B cell (primary cell): ENCODE measurements around the gene C1orf122. TPM values are rescaled to one million over a fixed set of nuclear protein-coding genes. Genes with fewer than 3 reads are reported as not detected.

ENCODE experiments used
- ATAC-seq: fragments of 200-7000 bp; cut with Tn5 transposase; one replicate; pipeline ENCODE4 v1.10.0; 2021; ENCODE audit warnings: low read depth, mild to moderate bottlenecking, moderate number of reproducible peaks, moderate library complexity
- CTCF ChIA-PET: fragments of 350-600 bp; sonication (Branson Sonifier 250); formaldehyde crosslinking; loops from one replicate; lab custom pipeline; 2021; ENCODE audit warnings: antibody characterized with exemption, inconsistent platforms; lab: Charles Lee
- POLR2A ChIA-PET: fragments of 350-600 bp; sonication (Branson Sonifier 250); formaldehyde crosslinking; loops from one replicate; lab custom pipeline; 2021; ENCODE audit warnings: antibody characterized with exemption; lab: Charles Lee
- DNase-seq: peaks from one replicate; pipeline ENCODE4 v3.0.0; 2013
- H2AFZ ChIP-seq: 2 replicates; pipeline ENCODE4 v1.6.1; 2012; ENCODE audit warnings: mild to moderate bottlenecking, low read depth, low read length; ENCODE audit not compliant: insufficient read depth, poor library complexity, severe bottlenecking
- H3K27ac ChIP-seq, 2 donors: 1 replicate in 1 of 2; 2 replicates in 1 of 2; pipeline ENCODE4 v1.5.1; 2012 to 2013; ENCODE audit warnings: low read length in 2 of 2, mild to moderate bottlenecking in 2 of 2, moderate library complexity in 1 of 2
- H3K27me3 ChIP-seq, 4 experiments: fragments of 200-600 bp in 1 of 4; sonication (generic) in 1 of 4; replicated peaks in 1 of 4; 1 replicate in 2 of 4; 2 replicates in 2 of 4; pipeline versions ENCODE4 v1.6.1 to v1.7.0; 2013 to 2016; ENCODE audit warnings: low read length in 3 of 4, mild to moderate bottlenecking in 2 of 4, mixed read lengths in 1 of 4, moderate library complexity in 1 of 4; ENCODE audit not compliant: insufficient read depth in 4 of 4, control insufficient read depth in 3 of 4; ENCODE audit errors: control extremely low read depth in 1 of 4
- H3K36me3 ChIP-seq, 2 experiments: replicated peaks in 1 of 2; 1 replicate in 1 of 2; 2 replicates in 1 of 2; pipeline versions ENCODE4 v1.6.1 to v1.7.1; 2013; ENCODE audit warnings: low read length in 1 of 2; ENCODE audit not compliant: insufficient read depth in 2 of 2, control insufficient read depth in 1 of 2; ENCODE audit errors: control extremely low read depth in 1 of 2, extremely low read depth in 1 of 2
- H3K4me1 ChIP-seq, 2 donors: fragments of 200-600 bp in 1 of 2; sonication (generic) in 1 of 2; 1 replicate in 1 of 2; 2 replicates in 1 of 2; pipeline versions ENCODE4 v1.5.1 to v1.6.1; 2013 to 2017; ENCODE audit warnings: low read length in 2 of 2; ENCODE audit not compliant: control insufficient read depth in 2 of 2, insufficient read depth in 2 of 2
- H3K4me2 ChIP-seq: replicated peaks from 2 replicates; pipeline ENCODE3; 2012; ENCODE audit warnings: mild to moderate bottlenecking, low read depth, low read length; ENCODE audit not compliant: poor library complexity, severe bottlenecking
- H3K4me3 ChIP-seq, 5 experiments: fragments of 200-600 bp in 1 of 5; sonication (generic) in 1 of 5; 1 replicate in 3 of 5; 2 replicates in 2 of 5; pipeline versions ENCODE4 v1.5.1 to v1.7.0; 2011 to 2016; ENCODE audit warnings: low read length in 4 of 5, mild to moderate bottlenecking in 4 of 5, low read depth in 2 of 5, control low read depth in 1 of 5, moderate library complexity in 1 of 5; ENCODE audit not compliant: insufficient read depth in 1 of 5; ENCODE audit errors: control extremely low read depth in 1 of 5, extremely low read depth in 1 of 5
- H3K79me2 ChIP-seq: fragments of 200-600 bp; sonication (generic); one replicate; pipeline ENCODE4 v1.6.0; 2016; ENCODE audit warnings: low read length; ENCODE audit not compliant: control insufficient read depth, insufficient read depth
- H3K9ac ChIP-seq: fragments of 200-600 bp; sonication (generic); 2 replicates; pipeline ENCODE4 v1.6.1; 2017; ENCODE audit warnings: mild to moderate bottlenecking, low read length, moderate library complexity
- H3K9me3 ChIP-seq, 3 donors: one replicate each; pipeline versions ENCODE4 v1.6.1 to v1.7.1; 2013; ENCODE audit warnings: low read length in 2 of 3; ENCODE audit not compliant: control insufficient read depth in 2 of 3, insufficient read depth in 1 of 3; ENCODE audit errors: control extremely low read depth in 1 of 3
- H4K20me1 ChIP-seq: 2 replicates; pipeline ENCODE4 v1.6.0; 2012; ENCODE audit warnings: mild to moderate bottlenecking, low read length; ENCODE audit not compliant: insufficient read depth, control insufficient read depth, poor library complexity, severe bottlenecking
- H3K27ac Mint-ChIP-seq: one replicate; pipeline ENCODE4 v1.8.0; 2021; ENCODE audit warnings: mixed read lengths
- H3K27me3 Mint-ChIP-seq: one replicate; pipeline ENCODE4 v1.8.0; 2021; ENCODE audit warnings: mixed read lengths
- H3K4me1 Mint-ChIP-seq: one replicate; pipeline ENCODE4 v1.8.0; 2021; ENCODE audit warnings: mixed read lengths
- H3K4me3 Mint-ChIP-seq: one replicate; pipeline ENCODE4 v1.8.0; 2021; ENCODE audit warnings: mixed read lengths
- H3K9me3 Mint-ChIP-seq: one replicate; pipeline ENCODE4 v1.8.0; 2022; ENCODE audit warnings: mixed read lengths; ENCODE audit not compliant: insufficient read depth
- EZH2 ChIP-seq: IDR thresholded peaks from 2 replicates; pipeline ENCODE4 v1.6.1; 2012; ENCODE audit warnings: borderline replicate concordance, low read depth, mild to moderate bottlenecking, moderate library complexity, low read length; ENCODE audit not compliant: insufficient read depth, poor library complexity, severe bottlenecking
- WGBS: methylation state at CpG from one replicate; pipeline ENCODE4 v1.1.5; 2013; ENCODE audit warnings: missing lambda C conversion rate; ENCODE audit not compliant: insufficient coverage; 5-methylcytosine and 5-hydroxymethylcytosine counted together
- intact Hi-C: fragments of 100-400 bp; cut with micrococcal nuclease; formaldehyde crosslinking; loops from one replicate; pipeline ENCODE4 v1.10.0; 2022
- polyA plus RNA-seq: library from polyadenylated mRNA; depleted of rRNA; stranded (reverse); fragments of >200 nt; gene quantifications from 2 replicates; pipeline ENCODE4 v1.2.3, GENCODE V29; 2012
- total RNA-seq, 2 donors: library from RNA; stranded (reverse); fragments of 120-200 nt in 1 of 2; gene quantifications; 1 replicate in 1 of 2; 2 replicates in 1 of 2; pipeline versions ENCODE4 v1.2.3 to v1.2.4, GENCODE V29; 2013 to 2022
- TF ChIP-seq, protein P1 (sequence below): fragments of 200-600 bp; IDR thresholded peaks from one replicate; pipeline ENCODE4 v1.8.0; 2022; ENCODE audit warnings: antibody characterized with exemption, mild to moderate bottlenecking

The C1orf122 gene
- total and polyA plus RNA-seq, 2 donors (not counting 1 experiment from before 2014, with no cell fraction given) = 15.7 to 16.9 TPM

DNA sequence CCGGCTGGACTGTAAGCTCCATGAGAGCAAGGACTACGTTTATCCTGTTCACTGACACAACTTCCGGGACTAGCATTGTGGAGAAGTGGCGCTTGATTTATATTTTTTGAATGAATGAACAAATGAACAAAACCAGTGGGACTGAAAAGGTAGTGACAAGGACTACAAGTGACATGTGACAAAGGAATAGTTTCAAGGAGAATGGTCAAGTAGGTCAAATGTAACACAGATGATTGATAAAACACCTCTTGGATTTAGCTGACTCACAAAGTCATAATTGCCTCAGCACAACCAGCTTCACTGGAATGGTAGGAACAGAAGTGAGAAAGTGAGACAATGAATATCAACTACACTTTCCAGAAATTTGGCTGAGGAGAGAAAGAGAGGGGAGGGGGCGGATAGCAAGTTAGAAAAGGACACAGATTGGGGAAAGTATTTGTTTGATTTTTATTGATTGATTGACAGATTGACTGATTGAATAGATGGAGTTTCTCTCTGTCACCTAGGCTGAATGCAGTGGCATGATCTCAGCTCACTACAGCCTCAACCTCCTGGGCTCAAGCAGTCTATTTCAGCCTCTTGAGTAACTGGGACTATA is 37.6 kb downstream of the C1orf122 start:
- DNase-seq (no peak), ATAC-seq (no peak)
- H3K4me3 Mint-ChIP-seq = peak overlapping the region; percentile 41
- 95% methylated on average over 5 of the region's 5 CpGs for WGBS
- ChIA-PET POLR2A (no interaction called here), CTCF (no interaction called here)
- H3K36me3 ChIP-seq = peaks cover 1 to 21% of the 10 kb centered on the region in 2 experiments
- no peaks in the 10 kb centered on the region for H3K27me3 Mint-ChIP-seq
- no peaks in the 10 kb centered on the region for H3K27me3 ChIP-seq
- peaks cover 36% of the 10 kb centered on the region for H3K4me1 Mint-ChIP-seq
- no peak for TF ChIP-seq EZH2
- TF ChIP-seq, protein P1, sequence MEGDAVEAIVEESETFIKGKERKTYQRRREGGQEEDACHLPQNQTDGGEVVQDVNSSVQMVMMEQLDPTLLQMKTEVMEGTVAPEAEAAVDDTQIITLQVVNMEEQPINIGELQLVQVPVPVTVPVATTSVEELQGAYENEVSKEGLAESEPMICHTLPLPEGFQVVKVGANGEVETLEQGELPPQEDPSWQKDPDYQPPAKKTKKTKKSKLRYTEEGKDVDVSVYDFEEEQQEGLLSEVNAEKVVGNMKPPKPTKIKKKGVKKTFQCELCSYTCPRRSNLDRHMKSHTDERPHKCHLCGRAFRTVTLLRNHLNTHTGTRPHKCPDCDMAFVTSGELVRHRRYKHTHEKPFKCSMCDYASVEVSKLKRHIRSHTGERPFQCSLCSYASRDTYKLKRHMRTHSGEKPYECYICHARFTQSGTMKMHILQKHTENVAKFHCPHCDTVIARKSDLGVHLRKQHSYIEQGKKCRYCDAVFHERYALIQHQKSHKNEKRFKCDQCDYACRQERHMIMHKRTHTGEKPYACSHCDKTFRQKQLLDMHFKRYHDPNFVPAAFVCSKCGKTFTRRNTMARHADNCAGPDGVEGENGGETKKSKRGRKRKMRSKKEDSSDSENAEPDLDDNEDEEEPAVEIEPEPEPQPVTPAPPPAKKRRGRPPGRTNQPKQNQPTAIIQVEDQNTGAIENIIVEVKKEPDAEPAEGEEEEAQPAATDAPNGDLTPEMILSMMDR = no peak
- no peak overlapping the region for H3K9ac ChIP-seq
- no peaks in the 10 kb centered on the region for H3K9me3 Mint-ChIP-seq
- peaks cover 15% of the 10 kb centered on the region for H4K20me1 ChIP-seq
- no peak overlapping the region for H3K4me2 ChIP-seq
- peaks cover 95% of the 10 kb centered on the region for H3K79me2 ChIP-seq
- no peaks in the 10 kb centered on the region for H3K9me3 ChIP-seq
- no peak overlapping the region for H3K4me3 ChIP-seq
- H3K4me1 ChIP-seq = peaks cover 13 to 15% of the 10 kb centered on the region in 2 donors
- peak overlapping the region; percentile 38 for H3K27ac Mint-ChIP-seq
- H2AFZ ChIP-seq = no peak overlapping the region
- intact Hi-C loops = no loop called here
- H3K27ac ChIP-seq = peak overlapping the region in 1 of 2 donors; percentile 76

DNA sequence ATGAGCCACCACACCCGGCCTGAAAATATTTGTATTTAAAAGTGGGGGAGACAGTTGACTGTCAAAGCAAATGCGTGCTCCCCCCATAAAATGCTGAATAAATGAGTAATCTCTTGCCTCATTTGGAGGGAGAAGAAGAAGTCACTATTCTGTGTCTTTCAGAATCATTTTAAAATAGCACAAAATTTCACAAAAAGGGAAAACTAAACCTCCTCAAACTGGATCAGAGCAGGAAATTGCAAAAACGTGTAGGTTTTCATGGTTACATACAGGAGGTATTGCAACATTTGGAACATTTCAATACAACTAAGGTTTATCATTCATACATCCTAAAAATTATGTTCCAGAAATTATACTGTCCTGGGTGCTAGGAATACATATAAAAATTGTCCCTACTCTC is 38.2 kb downstream of the C1orf122 start:
- Histone ChIP-seq H3K79me2 (peaks cover 99% of the 10 kb centered on the region), H3K27me3 (no peaks in the 10 kb centered on the region), H3K27ac (peak overlapping the region; percentile 21 to 76), H3K36me3 (peaks cover 1 to 18% of the 10 kb centered on the region in 2 experiments), H3K4me2 (peak overlapping the region; percentile 70), H3K9ac (no peak overlapping the region), H2AFZ (no peak overlapping the region), H3K9me3 (no peaks in the 10 kb centered on the region), H3K4me3 (no peak overlapping the region), H4K20me1 (peaks cover 15% of the 10 kb centered on the region), H3K4me1 (peaks cover 18 to 19% of the 10 kb centered on the region in 2 donors)
- TF ChIP-seq, protein P1 = no peak
- TF ChIP-seq EZH2 = no peak
- Mint-ChIP-seq H3K27me3 (no peaks in the 10 kb centered on the region), H3K4me1 (peaks cover 36% of the 10 kb centered on the region), H3K9me3 (no peaks in the 10 kb centered on the region), H3K27ac (peak overlapping the region; percentile 17), H3K4me3 (no peak overlapping the region)
- no CpG with 5 or more reads among the region's 3 CpGs for WGBS
- CTCF ChIA-PET = interaction anchor here (0.6 to 3.0 kb wide), 2 partner anchors 14 to 16 kb away, joined by 4 to 23 read pairs; partner anchors contain the start of gene MTF1
- POLR2A ChIA-PET = no interaction called here
- ATAC-seq (no peak), DNase-seq (no peak)
- intact Hi-C loops = no loop called here
